ENCODE results near the gene SS18L1. TPM values are rescaled to one million over a fixed set of nuclear protein-coding genes. Genes with fewer than 3 reads are reported as not detected.

SS18L1 gene
- total and polyA plus RNA-seq, 2 experiments from 2014 or later = 6.5 to 32.6 TPM

GRCh38 chr20:62162765-62163484 lies 19.4 kb downstream of the SS18L1 start:
- Mint-ChIP-seq H3K4me3 (no peak overlapping the region), H3K9me3 (no peaks in the 10 kb centered on the region), H3K4me1 (no peaks in the 10 kb centered on the region), H3K27me3 (ENCODE audit: insufficient read depth, low read depth, poor library complexity) (peaks cover 2% of the 10 kb centered on the region), H3K36me3 (ENCODE audit: low read depth) (peaks cover 55% of the 10 kb centered on the region), H3K27ac (no peak overlapping the region)
- Histone ChIP-seq H3K4me2 (no peak overlapping the region), H3K27me3 (ENCODE audit: insufficient read depth) (no peaks in the 10 kb centered on the region), H3K4me3 (no peak overlapping the region), H3K4me1 (ENCODE audit: insufficient read depth) (no peaks in the 10 kb centered on the region), H3F3A (replicated peaks; ENCODE audit: low read depth) (no peaks in the 10 kb centered on the region), H3K79me2 (replicated peaks; ENCODE audit: insufficient read depth) (peaks cover 7% of the 10 kb centered on the region), H3K27ac (ENCODE audit: low read depth) (no peak overlapping the region), H2AFZ (no peak overlapping the region), H3K9me2 (ENCODE audit: insufficient read depth) (no peaks in the 10 kb centered on the region), H4K20me1 (replicated peaks; ENCODE audit: insufficient read depth) (no peaks in the 10 kb centered on the region; the same call in 1 of the 2 replicates), H3K36me3 (ENCODE audit: insufficient read depth) (peaks cover 22% of the 10 kb centered on the region)
- ATAC-seq (no peak), DNase-seq (ENCODE audit: low spot score) (no peak)
- TF ChIP-seq STAT1 (IDR thresholded peaks at IDR 0.05; ENCODE audit: unreplicated experiment) = no peak
- TF ChIP-seq REST (IDR thresholded peaks at IDR 0.05; ENCODE audit: unreplicated experiment) = no peak
- no peak for TF ChIP-seq EZH2 (IDR thresholded peaks at IDR 0.05; ENCODE audit: low read depth, unreplicated experiment)
- no peak for TF ChIP-seq ZNF331 (CRISPR knock-in tag; IDR thresholded peaks at IDR 0.05; ENCODE audit: low read depth)
- no peak for TF ChIP-seq EZH2phosphoT487 (IDR thresholded peaks at IDR 0.05; ENCODE audit: unreplicated experiment)
- no peak for TF ChIP-seq POLR2AphosphoS5 (IDR thresholded peaks at IDR 0.05; ENCODE audit: low read depth)
- TF ChIP-seq ZNF114 (CRISPR knock-in tag; IDR thresholded peaks at IDR 0.05) = no peak
- TF ChIP-seq NANOG (IDR thresholded peaks at IDR 0.05; ENCODE audit: borderline replicate concordance) = no peak
- TF ChIP-seq CTCF (conservative IDR thresholded peaks at IDR 0.05; ENCODE audit: low read depth in 2 of 2) = no peak

GRCh38 chr20:62163485-62163865 lies 19.9 kb downstream of the SS18L1 start:
- Histone ChIP-seq H3K9me2 (ENCODE audit: insufficient read depth) (no peaks in the 10 kb centered on the region), H3K4me2 (no peak overlapping the region), H3K4me1 (ENCODE audit: insufficient read depth) (no peaks in the 10 kb centered on the region), H3K79me2 (replicated peaks; ENCODE audit: insufficient read depth) (peaks cover 2% of the 10 kb centered on the region), H3K27ac (ENCODE audit: low read depth) (no peak overlapping the region), H3F3A (replicated peaks; ENCODE audit: low read depth) (no peaks in the 10 kb centered on the region), H4K20me1 (replicated peaks; ENCODE audit: insufficient read depth) (no peaks in the 10 kb centered on the region; the same call in 1 of the 2 replicates), H3K36me3 (ENCODE audit: insufficient read depth) (peaks cover 26% of the 10 kb centered on the region), H2AFZ (no peak overlapping the region), H3K4me3 (no peak overlapping the region), H3K27me3 (ENCODE audit: insufficient read depth) (no peaks in the 10 kb centered on the region)
- DNase-seq (ENCODE audit: low spot score) = no peak
- Mint-ChIP-seq H3K4me3 (no peak overlapping the region), H3K4me1 (no peaks in the 10 kb centered on the region), H3K27ac (no peak overlapping the region), H3K27me3 (ENCODE audit: insufficient read depth, low read depth, poor library complexity) (peaks cover 5% of the 10 kb centered on the region), H3K36me3 (ENCODE audit: low read depth) (peaks cover 59% of the 10 kb centered on the region), H3K9me3 (no peaks in the 10 kb centered on the region)
- no peak for ATAC-seq
- TF ChIP-seq STAT1 (IDR thresholded peaks at IDR 0.05; ENCODE audit: unreplicated experiment) = no peak
- no peak for TF ChIP-seq EZH2phosphoT487 (IDR thresholded peaks at IDR 0.05; ENCODE audit: unreplicated experiment)
- TF ChIP-seq ETS1 (IDR thresholded peaks at IDR 0.05) = no peak
- no peak for TF ChIP-seq CREB1 (CRISPR knock-in tag; IDR thresholded peaks at IDR 0.05; ENCODE audit: low read depth)
- TF ChIP-seq JUNB (IDR thresholded peaks at IDR 0.05; ENCODE audit: unreplicated experiment) = no peak
- TF ChIP-seq ZNF114 (CRISPR knock-in tag; IDR thresholded peaks at IDR 0.05) = no peak
- TF ChIP-seq CTCF (conservative IDR thresholded peaks at IDR 0.05; ENCODE audit: low read depth in 2 of 2) = no peak
